Measurements from ENCODE around the gene PRKAG2. TPM values are rescaled to one million over a fixed set of nuclear protein-coding genes. Genes with fewer than 3 reads are reported as not detected.
"Not testable (repeated sequence)": the region's sequence is repeated elsewhere in the genome, so short reads cannot be mapped to it uniquely, and the experiment has no call there.

The PRKAG2 gene
- total RNA-seq, 1 experiment from 2014 or later = 22.1 TPM

DNA sequence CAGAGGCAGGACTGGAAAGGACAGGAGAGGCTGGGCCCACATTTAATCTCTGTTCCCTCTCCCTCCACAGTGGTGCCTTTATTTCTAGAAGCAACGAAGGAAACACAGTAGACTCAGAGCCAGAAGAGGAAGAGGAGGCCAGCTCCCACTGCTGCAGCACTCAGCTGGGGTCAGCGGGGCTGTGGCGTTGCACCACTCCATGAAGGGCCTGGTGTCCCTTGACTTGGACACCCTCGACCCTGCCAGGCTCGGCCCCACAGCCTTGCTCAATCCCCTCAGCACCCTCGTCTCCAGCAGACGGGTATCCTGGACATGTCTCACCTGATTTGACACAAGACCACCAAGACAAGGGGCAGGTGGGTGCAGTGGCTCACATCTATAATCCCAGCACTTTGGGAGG is 38.8 kb downstream of the PRKAG2 start:
- no peak for DNase-seq (ENCODE audit: extremely low read depth, low read depth)

DNA sequence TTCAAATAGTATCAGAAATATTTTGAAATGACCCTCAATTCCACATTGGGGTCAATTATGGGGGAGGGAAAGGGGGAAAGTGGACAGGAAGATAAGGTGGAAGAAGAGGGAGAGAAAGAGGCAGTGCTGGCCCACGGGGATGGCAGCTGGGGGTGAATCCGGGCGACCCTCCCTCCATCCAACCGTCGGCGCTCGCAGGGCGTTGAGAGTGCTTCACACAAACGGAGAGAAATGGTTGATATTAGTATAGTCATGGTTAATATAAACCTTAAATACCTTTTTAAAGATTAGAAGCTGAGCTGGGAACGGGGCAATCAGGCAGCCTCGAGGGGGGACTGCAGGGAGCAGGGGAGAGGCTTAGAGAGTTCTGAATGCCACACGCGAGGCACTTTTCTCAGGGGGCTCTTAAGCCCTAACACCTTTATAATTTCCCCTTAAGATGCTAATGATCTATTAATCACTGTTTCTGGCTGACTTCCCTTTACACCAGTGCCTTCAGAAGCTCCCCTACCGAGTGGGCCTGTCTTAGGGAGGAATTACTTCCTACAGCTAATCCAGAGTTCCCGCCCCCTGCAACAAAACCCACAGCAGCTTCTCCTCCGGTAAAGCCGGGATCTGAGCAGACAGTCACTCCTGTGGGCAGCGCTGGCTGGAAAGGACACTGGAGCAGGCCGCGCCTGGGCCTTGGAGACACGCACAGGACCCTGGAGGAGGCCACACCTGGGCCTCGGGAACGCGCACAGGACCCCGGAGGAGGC is 39.5 kb downstream of the PRKAG2 start:
- no peak for DNase-seq (ENCODE audit: extremely low read depth, low read depth)

DNA sequence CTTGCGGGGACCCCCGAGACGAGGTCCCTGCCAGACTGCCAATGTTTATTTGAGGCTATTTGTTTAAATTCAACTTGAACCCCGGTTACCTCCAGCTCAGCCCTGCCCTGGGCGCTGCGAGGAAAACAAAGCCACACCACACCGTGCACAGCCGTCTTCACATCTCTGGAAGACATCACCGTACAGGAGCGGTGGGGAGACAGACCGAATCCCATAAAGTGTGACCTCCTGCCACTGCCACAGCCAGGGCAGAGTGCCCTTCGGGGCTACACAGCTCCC is 40.0 kb downstream of the PRKAG2 start:
- DNase-seq (ENCODE audit: extremely low read depth, low read depth) = no peak

DNA sequence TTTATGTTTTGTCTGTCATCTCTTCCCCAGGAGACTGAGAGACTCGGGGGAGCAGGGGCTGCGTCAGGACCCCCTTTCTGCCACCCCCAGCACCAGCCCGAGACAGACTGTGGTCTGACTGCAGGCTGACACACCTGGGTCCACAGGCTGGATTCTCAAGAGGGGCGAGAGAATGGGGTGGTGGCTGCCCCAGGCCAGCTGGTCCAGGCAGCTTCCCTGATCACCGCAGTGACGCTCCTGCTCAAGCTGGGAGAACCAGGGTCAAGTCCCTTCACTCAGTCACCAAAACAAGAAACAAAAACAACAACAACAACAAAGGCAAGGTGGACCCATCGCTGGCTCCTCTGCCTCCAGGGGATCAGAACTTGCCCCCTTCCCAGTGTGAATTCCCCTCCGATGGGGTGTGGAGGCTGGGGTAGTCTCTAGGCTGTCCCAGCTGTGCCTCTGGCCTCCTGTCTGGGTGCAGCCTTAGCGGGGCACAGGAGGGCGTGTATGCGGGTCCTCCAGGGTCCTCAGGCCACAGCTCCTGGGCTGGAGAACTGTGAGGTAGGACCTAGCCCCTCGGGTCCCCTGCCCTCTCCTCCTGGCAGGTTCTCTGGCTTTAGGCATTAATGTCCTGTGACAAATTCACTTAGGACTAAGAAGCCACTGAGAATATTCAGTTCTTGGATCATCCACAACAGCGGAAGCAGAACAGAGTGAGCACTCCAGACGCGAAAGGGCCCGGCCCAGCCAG is 40.6 kb downstream of the PRKAG2 start:
- DNase-seq (ENCODE audit: extremely low read depth, low read depth) = no peak

DNA sequence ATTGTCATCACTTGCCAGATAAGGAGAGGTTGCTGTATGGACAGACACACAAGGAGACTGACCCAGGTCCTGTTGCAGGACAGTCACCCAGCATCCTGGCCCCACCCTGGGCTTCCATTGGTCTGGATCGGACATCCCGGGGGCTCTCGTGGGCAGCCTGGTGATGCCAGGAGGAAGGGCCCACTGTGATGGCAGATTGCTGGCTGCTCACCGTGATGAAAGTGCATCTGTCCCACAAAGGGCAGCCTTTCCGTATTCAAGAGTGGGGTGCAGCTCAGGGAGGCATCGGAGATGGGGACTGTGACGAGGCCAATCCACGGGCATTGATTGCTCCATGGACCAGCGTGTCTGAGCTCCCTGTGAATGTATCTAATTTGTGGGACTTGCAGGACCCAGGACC is 41.3 kb downstream of the PRKAG2 start:
- no peak for DNase-seq (ENCODE audit: extremely low read depth, low read depth)

DNA sequence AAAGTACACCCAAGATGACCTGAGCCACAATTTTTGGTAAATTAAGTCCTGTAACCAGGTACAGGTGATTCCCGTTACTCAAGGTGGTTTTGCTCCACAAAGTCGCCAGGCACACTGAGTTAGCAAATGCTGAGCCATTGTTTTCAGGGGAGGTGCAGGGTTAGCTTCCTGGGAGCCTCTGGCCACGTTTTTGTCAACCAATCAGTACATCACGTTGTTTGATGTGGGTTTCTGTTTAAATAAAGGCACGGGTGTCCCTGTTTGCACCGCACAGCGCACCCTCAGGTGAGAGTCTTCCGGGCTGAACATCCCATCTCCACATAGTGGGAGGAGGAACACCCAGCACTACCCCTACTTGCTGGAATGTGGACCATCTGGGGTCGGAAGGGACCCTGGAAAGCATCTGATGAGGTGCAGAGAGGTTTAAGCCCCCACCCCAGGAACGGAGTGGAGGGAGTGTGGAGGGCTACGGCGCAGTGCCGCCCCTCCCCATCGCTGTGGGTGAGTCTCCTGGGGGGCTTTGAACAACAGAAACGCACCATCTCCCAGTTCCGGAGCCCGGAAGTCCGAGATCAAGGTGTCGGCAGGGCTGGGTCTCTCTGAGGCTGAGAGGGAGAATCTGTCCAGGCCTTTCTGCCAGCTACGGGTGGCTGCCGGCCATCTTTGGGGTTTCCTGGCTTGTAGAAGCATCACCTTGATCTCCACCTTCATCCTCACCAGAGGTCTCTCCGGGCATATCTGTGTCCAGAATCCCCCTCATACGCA is 42.5 kb downstream of the PRKAG2 start:
- no peak for DNase-seq (ENCODE audit: extremely low read depth, low read depth)

DNA sequence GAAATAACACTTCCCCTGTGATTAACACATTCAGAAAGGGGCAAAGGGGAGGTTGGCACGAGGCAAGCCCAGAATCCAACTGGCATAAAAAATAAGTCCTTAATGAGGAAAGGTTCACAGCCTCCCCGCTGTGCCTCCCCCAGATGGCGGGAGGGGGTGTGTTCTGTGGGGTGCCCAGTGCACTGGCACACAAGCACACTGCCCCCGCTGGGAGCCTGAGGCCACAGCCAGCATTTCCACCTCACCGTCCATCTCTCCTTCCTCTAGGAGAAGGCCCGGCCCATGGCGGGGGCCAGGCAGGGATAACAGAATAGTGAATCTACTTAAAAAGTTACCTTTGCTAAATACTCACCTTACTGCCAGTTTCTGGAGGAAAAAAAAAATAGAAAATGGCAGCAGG is 43.2 kb downstream of the PRKAG2 start:
- DNase-seq (ENCODE audit: extremely low read depth, low read depth) = no peak

DNA sequence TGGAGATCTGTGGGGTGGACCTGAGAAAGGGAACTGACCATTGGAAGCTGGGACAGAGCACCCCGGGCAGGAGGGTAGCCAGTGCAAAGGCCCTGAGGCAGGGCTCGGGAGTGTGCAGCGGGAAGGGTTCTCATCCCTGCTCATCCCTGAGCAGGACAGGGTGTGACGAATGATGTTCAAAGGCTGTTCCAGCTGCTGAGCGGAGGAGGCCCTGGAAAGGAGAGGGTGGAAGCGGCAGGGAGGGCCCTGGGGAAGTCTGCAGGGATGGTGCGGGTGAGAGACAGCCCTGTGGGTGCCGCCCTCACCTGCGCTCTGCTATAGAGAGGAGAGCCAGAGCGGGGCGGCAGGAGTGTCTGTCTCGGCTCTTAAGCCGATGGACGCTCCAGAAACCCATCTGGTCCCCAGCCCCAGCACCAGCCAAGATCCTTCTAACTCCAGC is 43.7 kb downstream of the PRKAG2 start:
- no peak for DNase-seq (ENCODE audit: extremely low read depth, low read depth)

DNA sequence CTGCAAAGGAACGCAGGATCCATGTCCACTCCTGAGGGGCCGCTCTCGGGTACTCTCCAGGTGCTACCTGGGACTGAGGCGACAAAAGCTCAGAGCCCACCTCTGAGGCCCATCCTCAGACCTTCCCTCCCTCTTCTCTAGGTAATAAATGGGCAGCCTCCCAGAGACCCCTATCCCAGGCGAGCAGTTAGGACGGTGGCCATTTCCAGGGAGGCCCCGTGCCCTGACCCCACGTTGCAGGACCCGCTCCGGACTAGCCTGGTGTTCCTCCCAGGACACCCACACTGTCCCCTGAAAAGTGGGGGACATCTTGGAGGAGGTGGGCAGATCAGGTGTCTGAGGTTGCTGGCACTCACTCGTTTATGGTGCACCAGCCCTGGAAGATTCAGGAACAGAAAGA is 44.3 kb downstream of the PRKAG2 start:
- DNase-seq (ENCODE audit: extremely low read depth, low read depth) = no peak

DNA sequence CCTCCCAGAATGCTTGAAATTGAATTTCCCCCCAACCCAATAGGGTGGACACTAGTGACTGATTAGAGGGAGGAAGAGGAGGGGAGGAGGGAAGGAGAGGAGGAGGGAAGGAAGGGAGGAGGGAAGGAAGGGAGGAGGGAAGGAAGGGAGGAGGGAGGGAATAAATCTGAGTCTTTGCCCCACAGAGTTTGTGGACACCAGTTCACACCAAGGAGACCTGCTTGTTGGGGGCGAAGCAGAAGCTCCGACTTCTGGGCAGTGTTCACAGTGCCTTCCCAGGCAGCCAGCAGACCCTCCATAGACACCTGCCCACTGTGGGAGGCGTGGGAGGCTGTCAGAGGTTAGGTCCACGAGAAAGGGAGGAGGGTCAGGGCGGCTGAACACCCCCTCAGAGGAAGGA is 44.8 kb downstream of the PRKAG2 start:
- DNase-seq (ENCODE audit: extremely low read depth, low read depth) = no peak

DNA sequence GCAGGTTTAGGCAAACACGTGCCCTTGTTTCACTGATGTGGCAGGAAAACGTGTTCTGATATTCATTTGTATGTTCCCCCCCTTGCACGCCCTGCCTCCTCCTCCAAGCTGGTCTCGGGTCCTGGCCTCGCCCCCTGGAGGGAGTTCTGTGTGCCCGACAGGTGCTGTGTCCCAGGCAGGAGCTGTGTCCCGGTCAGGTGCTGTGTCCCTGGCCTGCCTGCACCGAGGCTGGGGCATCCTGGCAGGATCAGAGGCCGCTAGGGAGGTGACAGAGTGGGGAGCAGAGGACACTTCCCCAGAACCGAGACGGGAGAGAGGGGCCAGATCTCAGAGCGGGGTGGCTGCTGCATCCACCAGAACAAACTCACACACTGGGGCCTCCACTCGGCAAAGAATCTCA is 45.3 kb downstream of the PRKAG2 start:
- no peak for DNase-seq (ENCODE audit: extremely low read depth, low read depth)

DNA sequence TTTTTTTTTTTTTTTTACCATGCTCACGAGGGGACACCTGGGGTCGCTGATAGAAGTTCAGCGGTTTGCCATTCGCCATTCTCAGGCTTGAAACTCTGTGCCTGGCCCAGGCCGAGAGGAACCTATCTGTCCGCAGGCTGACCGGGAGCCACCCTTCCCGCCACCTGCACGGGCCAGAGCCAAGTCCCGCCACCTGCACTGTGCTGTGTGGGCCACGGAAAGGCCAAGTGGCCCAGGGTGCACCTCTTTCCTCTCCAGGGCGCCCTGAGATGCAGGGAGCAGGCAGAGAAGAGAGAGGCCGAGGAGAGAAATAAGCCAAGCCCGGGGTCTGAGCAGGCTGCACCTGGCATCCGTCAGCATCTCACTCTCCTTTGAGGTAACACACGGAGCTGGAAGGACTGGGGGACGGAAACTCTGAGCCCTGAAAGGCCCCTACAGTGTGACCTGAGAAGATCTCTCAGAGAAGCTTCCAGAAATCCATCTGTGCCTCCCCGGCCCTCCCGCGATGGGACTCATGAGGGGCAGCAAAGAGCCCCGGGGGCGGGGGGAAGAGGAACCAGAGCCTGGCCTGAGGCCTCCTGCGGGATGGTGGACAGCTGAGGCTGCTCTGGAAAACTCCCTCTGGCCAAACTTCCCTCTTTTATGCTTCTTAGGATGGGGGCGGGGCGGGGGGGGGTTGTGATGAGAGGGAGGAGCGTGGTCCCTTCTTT is 46.6 kb downstream of the PRKAG2 start:
- no peak for DNase-seq (ENCODE audit: extremely low read depth, low read depth)

DNA sequence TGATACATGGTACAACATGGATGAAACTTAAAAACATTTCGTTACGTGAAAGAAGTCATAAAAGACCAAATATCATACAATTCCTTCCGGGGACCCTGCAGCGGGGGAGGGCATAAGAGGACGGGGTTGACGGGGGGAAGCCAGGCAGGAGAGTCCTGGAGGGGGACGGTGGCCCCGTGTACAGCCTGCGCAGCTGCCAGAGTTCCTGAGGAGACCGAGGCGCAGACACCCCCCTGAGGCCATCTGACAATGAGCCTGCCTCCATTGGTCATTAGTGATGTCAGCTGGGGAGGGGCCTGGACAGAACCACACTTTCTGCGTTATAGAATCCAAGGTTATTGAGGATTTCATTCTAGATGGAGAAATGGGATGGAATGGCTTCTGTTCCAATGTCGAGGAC is 47.2 kb downstream of the PRKAG2 start:
- DNase-seq (ENCODE audit: extremely low read depth, low read depth) = no peak

DNA sequence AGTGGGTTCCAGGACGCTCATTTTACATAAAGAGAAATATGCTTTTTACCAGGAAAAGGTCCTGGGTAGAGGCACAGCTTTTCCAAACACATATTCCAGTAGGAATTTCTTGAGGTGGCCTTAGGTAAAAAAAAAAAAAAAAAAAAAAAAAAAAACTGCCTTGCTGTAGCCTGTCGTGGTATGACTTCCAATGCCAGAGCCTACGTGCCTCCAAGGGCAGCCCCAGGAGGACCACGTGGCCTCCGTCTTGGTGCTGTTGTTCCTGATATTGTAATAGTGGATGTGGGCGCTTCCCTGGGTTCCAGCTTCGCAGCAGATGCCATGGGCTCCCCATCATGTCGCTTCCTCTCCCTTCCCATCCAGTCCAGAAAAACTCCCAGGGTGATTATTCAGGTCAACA is 49.3 kb downstream of the PRKAG2 start:
- DNase-seq (ENCODE audit: extremely low read depth, low read depth) = no peak

DNA sequence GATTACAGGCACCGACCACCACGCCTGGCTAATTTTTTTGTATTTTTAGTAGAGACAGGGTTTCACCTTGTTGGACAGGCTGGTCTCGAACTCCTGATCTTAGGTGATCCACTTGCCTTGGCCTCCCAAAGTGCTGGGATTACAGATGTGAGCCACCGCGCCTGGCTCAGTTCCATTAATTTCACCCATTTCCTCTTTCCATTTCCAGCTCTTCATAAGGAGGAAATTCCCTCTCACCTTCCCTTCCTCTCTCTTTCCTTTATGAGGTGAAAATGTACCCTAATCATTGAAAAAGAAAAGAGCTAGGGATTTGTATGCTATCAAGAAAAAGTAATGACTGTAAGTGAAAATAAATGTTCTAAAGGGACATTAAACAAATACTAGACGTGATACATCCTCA is 50.6 kb downstream of the PRKAG2 start:
- not testable (repeated sequence) for DNase-seq (ENCODE audit: extremely low read depth, low read depth)

DNA sequence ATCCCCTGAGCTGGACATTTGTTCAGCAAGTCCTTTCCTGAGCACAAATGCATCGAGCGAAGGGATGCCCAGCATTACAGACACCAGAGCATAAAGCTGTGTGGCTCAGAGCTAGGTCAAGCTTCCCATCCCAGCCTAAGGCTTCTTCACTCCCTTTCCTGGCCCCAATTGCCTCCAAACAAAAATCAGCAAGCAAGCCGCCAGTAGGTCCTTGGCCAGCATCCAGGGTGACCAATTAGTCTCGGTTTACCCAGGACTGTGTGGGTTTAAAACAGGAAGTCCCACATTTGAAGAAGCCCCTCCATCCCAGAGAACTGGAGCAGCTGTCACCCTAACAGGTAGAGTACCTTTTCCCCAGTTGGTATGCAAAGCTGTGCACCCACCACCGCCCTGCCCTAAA is 51.2 kb downstream of the PRKAG2 start:
- no peak for DNase-seq (ENCODE audit: extremely low read depth, low read depth)

DNA sequence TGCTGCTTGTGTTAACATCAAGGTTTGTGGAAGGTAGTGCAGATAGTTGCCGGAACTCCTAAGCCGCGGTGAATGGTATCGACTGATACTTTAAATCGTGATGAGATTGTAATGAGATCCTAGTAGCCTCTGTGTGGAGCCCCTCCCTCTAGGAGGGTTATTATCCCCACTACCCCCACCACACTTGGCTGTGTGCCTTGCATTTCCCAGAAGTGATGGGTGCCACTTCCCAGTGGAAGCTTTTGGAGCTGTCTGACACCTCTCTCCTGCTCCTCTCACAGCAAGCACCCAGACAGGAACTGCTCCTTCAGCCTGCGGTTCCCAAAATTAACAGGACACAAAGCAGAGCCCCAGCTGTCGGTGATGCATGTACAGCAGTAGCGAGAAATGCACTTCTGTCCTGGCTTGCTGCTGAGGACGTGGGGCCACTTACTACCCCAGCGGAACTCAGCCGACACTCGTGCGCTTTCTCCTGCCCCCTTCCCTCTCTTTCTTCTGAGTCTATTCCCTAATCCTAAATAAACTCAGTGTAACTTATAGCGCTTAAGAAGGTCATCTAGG is 52.5 kb downstream of the PRKAG2 start:
- no peak for DNase-seq (ENCODE audit: extremely low read depth, low read depth)

DNA sequence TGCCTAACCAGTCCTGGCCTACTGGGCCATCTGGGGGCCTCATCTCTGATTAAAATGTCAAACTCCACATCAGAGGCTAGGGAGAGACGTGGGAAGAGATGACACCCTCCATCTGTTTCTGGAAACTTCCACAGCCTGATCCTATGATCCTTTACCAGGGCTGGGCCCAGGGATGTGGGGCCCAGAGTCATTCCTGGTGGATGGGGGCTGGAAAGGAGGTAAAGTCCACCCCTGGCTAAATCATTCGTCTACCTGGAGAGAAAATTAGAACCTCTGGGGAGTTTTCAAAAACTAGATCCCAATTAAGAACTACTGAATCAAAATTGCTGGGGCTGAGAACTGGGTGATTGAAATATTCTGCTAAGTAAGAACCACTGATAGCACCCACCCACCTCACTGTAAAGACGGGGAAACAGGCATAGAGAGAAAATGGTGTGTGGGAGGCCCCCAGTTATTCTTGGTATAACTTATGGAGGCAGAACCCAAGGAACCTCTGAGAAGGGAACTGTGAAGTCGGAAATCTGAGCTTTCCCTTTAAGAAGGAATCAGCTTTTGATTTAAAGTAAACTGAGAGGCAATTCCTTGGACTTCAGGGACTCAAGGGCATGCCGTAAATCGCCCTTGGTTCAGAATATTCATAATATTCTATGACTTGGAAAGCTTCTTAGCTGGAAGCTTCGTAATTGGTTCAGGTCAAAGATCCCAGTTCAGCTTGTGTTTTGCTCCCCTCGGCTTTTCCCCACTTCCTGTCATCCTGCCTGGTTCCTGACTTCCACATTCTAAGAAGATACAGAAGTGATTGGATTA is 53.1 kb downstream of the PRKAG2 start:
- no peak for DNase-seq (ENCODE audit: extremely low read depth, low read depth)

DNA sequence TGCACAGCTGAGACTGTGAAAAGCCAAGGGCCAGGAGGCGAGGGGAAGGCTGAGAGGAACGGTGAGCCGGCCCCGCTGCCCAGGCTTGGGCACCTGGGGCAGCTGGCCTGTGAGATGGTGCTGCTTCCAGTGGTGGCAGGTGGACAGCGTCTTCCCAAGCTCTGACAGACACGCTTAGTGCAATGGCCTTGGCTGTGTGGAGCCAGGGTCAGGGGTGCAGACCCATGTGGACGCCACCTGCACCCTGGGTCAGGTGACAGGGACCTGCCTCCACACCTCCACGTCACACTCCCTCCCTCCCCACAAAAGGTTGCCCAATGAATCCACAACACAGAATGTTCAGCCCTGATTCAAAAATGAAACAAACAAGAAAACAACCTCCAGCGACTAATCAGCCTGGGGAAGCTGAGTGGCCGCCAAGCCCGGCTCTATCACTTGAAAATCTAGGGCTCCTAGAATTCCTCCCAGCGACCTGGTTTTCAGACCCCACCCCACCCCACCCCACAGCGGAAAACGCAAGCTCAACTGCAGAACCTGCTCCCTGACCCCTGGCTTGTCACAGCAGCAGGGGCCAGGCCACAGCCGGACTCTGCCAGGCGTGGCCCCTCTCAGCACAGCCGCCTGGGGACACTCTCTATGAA is 54.3 kb downstream of the PRKAG2 start:
- DNase-seq (ENCODE audit: extremely low read depth, low read depth) = no peak
